A549 (cell line): Measurements from ENCODE around the gene RWDD1.

Experiments used
- CBX2 ChIP-seq: fragments of 200-600 bp; sonication (generic); IDR thresholded peaks from 2 replicates; pipeline ENCODE4 v1.6.1; 2016; ENCODE audit warnings: low read depth, mild to moderate bottlenecking, borderline replicate concordance
- EP300 ChIP-seq, 2 experiments: fragments of >200 bp; sonication (Bioruptor Twin); formaldehyde crosslinking; IDR thresholded peaks; 2 replicates in 1 of 2; 3 replicates in 1 of 2; pipeline ENCODE4 v1.6.1; 2016 to 2017
- JUN ChIP-seq, 2 experiments: fragments of >200 bp; sonication (Bioruptor Twin); formaldehyde crosslinking; IDR thresholded peaks; 2 replicates in 1 of 2; 3 replicates in 1 of 2; pipeline ENCODE4 v1.6.1; 2016 to 2017
- MAZ ChIP-seq: fragments of 150-350 bp; IDR thresholded peaks from 2 replicates; pipeline ENCODE4 v1.6.1; 2014; ENCODE audit warnings: antibody characterized with exemption, low read depth, low read length, borderline replicate concordance
- PHF8 ChIP-seq: fragments of 200-600 bp; sonication (generic); IDR thresholded peaks from 2 replicates; pipeline ENCODE4 v1.6.1; 2016; ENCODE audit warnings: low read depth, mild to moderate bottlenecking, antibody characterized with exemption, moderate library complexity, borderline replicate concordance
- POLR2A ChIP-seq: IDR thresholded peaks from 2 replicates; pipeline ENCODE4 v1.6.1; 2012; ENCODE audit warnings: mild to moderate bottlenecking, low read length
- RCOR1 ChIP-seq: fragments of 150-350 bp; IDR thresholded peaks from 2 replicates; pipeline ENCODE4 v1.6.1; 2014; ENCODE audit warnings: antibody characterized with exemption, low read length, low read depth
- REST ChIP-seq: fragments of 200-600 bp; sonication (generic); IDR thresholded peaks from 2 replicates; pipeline ENCODE4 v1.6.1; 2016; ENCODE audit warnings: antibody characterized with exemption, mild to moderate bottlenecking, moderate library complexity
- TF ChIP-seq, protein P1 (sequence below): IDR thresholded peaks from 2 replicates; pipeline ENCODE4 v1.6.1; 2012
- TF ChIP-seq, protein P2 (sequence below): fragments of >200 bp; sonication (Bioruptor Twin); formaldehyde crosslinking; IDR thresholded peaks from 3 replicates; pipeline ENCODE4 v1.5.1; 2016

GRCh38 chr6:116631379-116631990 lies 60.2 kb downstream of the RWDD1 start:
- no peak for TF ChIP-seq POLR2A
- no peak for TF ChIP-seq CBX2
- TF ChIP-seq, protein P1, sequence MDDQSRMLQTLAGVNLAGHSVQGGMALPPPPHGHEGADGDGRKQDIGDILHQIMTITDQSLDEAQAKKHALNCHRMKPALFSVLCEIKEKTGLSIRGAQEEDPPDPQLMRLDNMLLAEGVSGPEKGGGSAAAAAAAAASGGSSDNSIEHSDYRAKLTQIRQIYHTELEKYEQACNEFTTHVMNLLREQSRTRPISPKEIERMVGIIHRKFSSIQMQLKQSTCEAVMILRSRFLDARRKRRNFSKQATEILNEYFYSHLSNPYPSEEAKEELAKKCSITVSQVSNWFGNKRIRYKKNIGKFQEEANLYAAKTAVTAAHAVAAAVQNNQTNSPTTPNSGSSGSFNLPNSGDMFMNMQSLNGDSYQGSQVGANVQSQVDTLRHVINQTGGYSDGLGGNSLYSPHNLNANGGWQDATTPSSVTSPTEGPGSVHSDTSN, result no peak
- TF ChIP-seq, protein P2, sequence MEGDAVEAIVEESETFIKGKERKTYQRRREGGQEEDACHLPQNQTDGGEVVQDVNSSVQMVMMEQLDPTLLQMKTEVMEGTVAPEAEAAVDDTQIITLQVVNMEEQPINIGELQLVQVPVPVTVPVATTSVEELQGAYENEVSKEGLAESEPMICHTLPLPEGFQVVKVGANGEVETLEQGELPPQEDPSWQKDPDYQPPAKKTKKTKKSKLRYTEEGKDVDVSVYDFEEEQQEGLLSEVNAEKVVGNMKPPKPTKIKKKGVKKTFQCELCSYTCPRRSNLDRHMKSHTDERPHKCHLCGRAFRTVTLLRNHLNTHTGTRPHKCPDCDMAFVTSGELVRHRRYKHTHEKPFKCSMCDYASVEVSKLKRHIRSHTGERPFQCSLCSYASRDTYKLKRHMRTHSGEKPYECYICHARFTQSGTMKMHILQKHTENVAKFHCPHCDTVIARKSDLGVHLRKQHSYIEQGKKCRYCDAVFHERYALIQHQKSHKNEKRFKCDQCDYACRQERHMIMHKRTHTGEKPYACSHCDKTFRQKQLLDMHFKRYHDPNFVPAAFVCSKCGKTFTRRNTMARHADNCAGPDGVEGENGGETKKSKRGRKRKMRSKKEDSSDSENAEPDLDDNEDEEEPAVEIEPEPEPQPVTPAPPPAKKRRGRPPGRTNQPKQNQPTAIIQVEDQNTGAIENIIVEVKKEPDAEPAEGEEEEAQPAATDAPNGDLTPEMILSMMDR, result no peak
- no peak for TF ChIP-seq EP300 (IDR thresholded peaks at IDR 0.05)
- no peak for TF ChIP-seq RCOR1
- TF ChIP-seq PHF8, result no peak
- no peak for TF ChIP-seq REST
- TF ChIP-seq JUN (IDR thresholded peaks at IDR 0.05), result no peak
- no peak for TF ChIP-seq MAZ
